ENCODE results near the gene STARD8.
"Not testable (repeated sequence)": the region's sequence is repeated elsewhere in the genome, so short reads cannot be mapped to it uniquely, and the experiment has no call there.

DNA sequence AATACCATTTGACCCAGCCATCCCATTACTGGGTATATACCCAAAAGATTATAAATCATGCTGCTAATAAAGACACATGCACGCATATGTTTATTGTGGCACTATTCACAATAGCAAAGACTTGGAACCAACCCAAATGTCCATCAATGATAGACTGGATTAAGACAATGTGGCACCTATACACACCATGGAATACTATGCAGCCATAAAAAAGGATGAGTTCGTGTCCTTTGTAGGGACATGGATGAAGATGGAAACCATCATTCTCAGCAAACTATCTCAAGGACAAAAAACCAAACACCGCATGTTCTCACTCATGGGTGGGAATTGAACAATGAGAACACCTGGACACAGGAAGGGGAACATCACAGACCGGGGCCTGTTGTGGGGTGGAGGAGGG, 9.0 kb downstream of the STARD8 start:
- TF ChIP-seq, protein P1, sequence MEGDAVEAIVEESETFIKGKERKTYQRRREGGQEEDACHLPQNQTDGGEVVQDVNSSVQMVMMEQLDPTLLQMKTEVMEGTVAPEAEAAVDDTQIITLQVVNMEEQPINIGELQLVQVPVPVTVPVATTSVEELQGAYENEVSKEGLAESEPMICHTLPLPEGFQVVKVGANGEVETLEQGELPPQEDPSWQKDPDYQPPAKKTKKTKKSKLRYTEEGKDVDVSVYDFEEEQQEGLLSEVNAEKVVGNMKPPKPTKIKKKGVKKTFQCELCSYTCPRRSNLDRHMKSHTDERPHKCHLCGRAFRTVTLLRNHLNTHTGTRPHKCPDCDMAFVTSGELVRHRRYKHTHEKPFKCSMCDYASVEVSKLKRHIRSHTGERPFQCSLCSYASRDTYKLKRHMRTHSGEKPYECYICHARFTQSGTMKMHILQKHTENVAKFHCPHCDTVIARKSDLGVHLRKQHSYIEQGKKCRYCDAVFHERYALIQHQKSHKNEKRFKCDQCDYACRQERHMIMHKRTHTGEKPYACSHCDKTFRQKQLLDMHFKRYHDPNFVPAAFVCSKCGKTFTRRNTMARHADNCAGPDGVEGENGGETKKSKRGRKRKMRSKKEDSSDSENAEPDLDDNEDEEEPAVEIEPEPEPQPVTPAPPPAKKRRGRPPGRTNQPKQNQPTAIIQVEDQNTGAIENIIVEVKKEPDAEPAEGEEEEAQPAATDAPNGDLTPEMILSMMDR (IDR thresholded peaks at IDR 0.05) = not testable (repeated sequence)
- TF ChIP-seq ZFX (IDR thresholded peaks at IDR 0.05; ENCODE audit: borderline replicate concordance) = not testable (repeated sequence)
